Measurements from ENCODE around the gene CPNE5. TPM values are rescaled to one million over a fixed set of nuclear protein-coding genes. Genes with fewer than 3 reads are reported as not detected.
A peak's percentile ranks its signal among the peaks of the same experiment; 100 is the strongest.

Gene CPNE5
- total RNA-seq, 2 donors from 2014 or later, result 3.9 to 64.5 TPM

- no peaks in the 10 kb centered on the region for H3K36me3 ChIP-seq
- H3K4me3 ChIP-seq, result no peak overlapping the region
- peak overlapping the region; percentile 25 to 38 for H3K27ac ChIP-seq
- intact Hi-C loops (cut with DNase I), result loop anchor here (1.0 kb wide), 1 partner anchor 85 kb away; no protein-coding TSS in a partner anchor
- H3K4me1 ChIP-seq (replicated peaks), result no peaks in the 10 kb centered on the region
- H3K9me3 ChIP-seq, result no peaks in the 10 kb centered on the region
- no peaks in the 10 kb centered on the region for H3K27me3 ChIP-seq (replicated peaks; ENCODE audit: insufficient read depth)
- DNase-seq (ENCODE audit: low spot score), result peak; percentile 63
- 23% methylated on average over 3 of the region's 3 CpGs for WGBS
- TF ChIP-seq CTCF (IDR thresholded peaks at IDR 0.05) (peak; percentile 52 to 82 (median 78)), POLR2A (IDR thresholded peaks at IDR 0.05) (no peak), POLR2AphosphoS5 (IDR thresholded peaks at IDR 0.05) (peak; percentile 51)
Measured at GRCh38 chr6:36851149-36851614, 11.9 kb upstream of the CPNE5 start.

- Histone ChIP-seq H3K4me3 (no peak overlapping the region), H3K36me3 (no peaks in the 10 kb centered on the region), H3K27me3 (replicated peaks; ENCODE audit: insufficient read depth) (no peaks in the 10 kb centered on the region), H3K4me1 (replicated peaks) (no peaks in the 10 kb centered on the region), H3K27ac (peak overlapping the region in 1 of 2 donors; percentile 12), H3K9me3 (no peaks in the 10 kb centered on the region)
- WGBS, result 84% methylated on average over 9 of the region's 9 CpGs
- no peak for DNase-seq (ENCODE audit: low spot score)
- intact Hi-C loops (cut with DNase I), result no loop called here
- TF ChIP-seq POLR2AphosphoS5 (IDR thresholded peaks at IDR 0.05), result no peak
- TF ChIP-seq CTCF (IDR thresholded peaks at IDR 0.05), result no peak
- TF ChIP-seq POLR2A (IDR thresholded peaks at IDR 0.05), result no peak
Measured at GRCh38 chr6:36850021-36850420, 10.8 kb upstream of the CPNE5 start.

- intact Hi-C loops (cut with DNase I), result loop anchor here (10.0 kb wide), 1 partner anchor 234 kb away; no protein-coding TSS in a partner anchor
- no peaks in the 10 kb centered on the region for H3K4me1 ChIP-seq (replicated peaks)
- H3K36me3 ChIP-seq, result no peaks in the 10 kb centered on the region
- no peak for TF ChIP-seq POLR2A (IDR thresholded peaks at IDR 0.05)
- TF ChIP-seq POLR2AphosphoS5 (IDR thresholded peaks at IDR 0.05), result peak; percentile 12
- TF ChIP-seq CTCF (IDR thresholded peaks at IDR 0.05), result no peak
- peak; percentile 52 for DNase-seq (ENCODE audit: low spot score)
- no peak overlapping the region for H3K4me3 ChIP-seq
- H3K9me3 ChIP-seq, result no peaks in the 10 kb centered on the region
- WGBS, result 16% methylated on average over 26 of the region's 26 CpGs
- H3K27me3 ChIP-seq (replicated peaks; ENCODE audit: insufficient read depth), result no peaks in the 10 kb centered on the region
- H3K27ac ChIP-seq, result peak overlapping the region in 1 of 2 donors; percentile 12
Measured at GRCh38 chr6:36848658-36849441, 9.6 kb upstream of the CPNE5 start.

- no peak for DNase-seq (ENCODE audit: low spot score)
- Histone ChIP-seq H3K4me3 (no peak overlapping the region), H3K36me3 (no peaks in the 10 kb centered on the region), H3K27me3 (replicated peaks; ENCODE audit: insufficient read depth) (no peaks in the 10 kb centered on the region), H3K27ac (no peak overlapping the region), H3K4me1 (replicated peaks) (no peaks in the 10 kb centered on the region), H3K9me3 (no peaks in the 10 kb centered on the region)
- TF ChIP-seq POLR2A (IDR thresholded peaks at IDR 0.05), result no peak
- TF ChIP-seq POLR2AphosphoS5 (IDR thresholded peaks at IDR 0.05), result no peak
- no peak for TF ChIP-seq CTCF (IDR thresholded peaks at IDR 0.05)
- intact Hi-C loops (cut with DNase I), result loop anchor here (10.0 kb wide), 1 partner anchor 233 kb away; no protein-coding TSS in a partner anchor
- 93% methylated on average over 6 of the region's 6 CpGs for WGBS
Measured at GRCh38 chr6:36847991-36848390, 8.7 kb upstream of the CPNE5 start.

Measured in prostate gland (tissue), 2 donors.